ENCODE data around the gene TBCK. TPM values are rescaled to one million over a fixed set of nuclear protein-coding genes. Genes with fewer than 3 reads are reported as not detected.

TBCK gene
- polyA plus RNA-seq, 1 donor (not counting 4 experiments of a cell fraction or from before 2014, with no cell fraction given): 19.3 TPM

GRCh38 chr4:106303548-106304281, 12.3 kb downstream of the TBCK start:
- dilution Hi-C loops (cut with MboI; ENCODE audit: extremely low pct_ligation_motif_present, low sequenced_read_pairs): no loop called here
- no peaks in the 10 kb centered on the region for H3K36me3 ChIP-seq (ENCODE audit: control insufficient read depth in 2 of 2, extremely low read depth in 1 of 2, insufficient read depth in 2 of 2, low read length in 2 of 2)

GRCh38 chr4:106302062-106302438, 14.0 kb downstream of the TBCK start:
- dilution Hi-C loops (cut with MboI; ENCODE audit: extremely low pct_ligation_motif_present, low sequenced_read_pairs): no loop called here
- no peaks in the 10 kb centered on the region for H4K20me1 ChIP-seq (ENCODE audit: control insufficient read depth, extremely low read depth, insufficient read depth, low read length)
- H3K9me3 ChIP-seq (ENCODE audit: control insufficient read depth, low read depth, low read length): no peaks in the 10 kb centered on the region
- no peak overlapping the region for H3K9ac ChIP-seq (ENCODE audit: control insufficient read depth, extremely low read depth, insufficient read depth, low read length)
- no peaks in the 10 kb centered on the region for H3K9me1 ChIP-seq (ENCODE audit: control insufficient read depth, extremely low read depth, insufficient read depth, low read length)
- no peak overlapping the region for H2AFZ ChIP-seq (ENCODE audit: control insufficient read depth, low read length)
- H3K27me3 ChIP-seq (ENCODE audit: control insufficient read depth, extremely low read depth, insufficient read depth, low read length): no peaks in the 10 kb centered on the region
- H3K4me2 ChIP-seq (ENCODE audit: control insufficient read depth, extremely low read depth, insufficient read depth, low read depth, low read length): no peak overlapping the region
- H3K4me3 ChIP-seq (ENCODE audit: control insufficient read depth in 2 of 3, extremely low read depth in 1 of 3, insufficient read depth in 2 of 3, low read depth in 1 of 3, low read length in 3 of 3): no peak overlapping the region
- H3K36me3 ChIP-seq (ENCODE audit: control insufficient read depth in 2 of 2, extremely low read depth in 1 of 2, insufficient read depth in 2 of 2, low read length in 2 of 2): no peaks in the 10 kb centered on the region
- DNase-seq (ENCODE audit: low read depth, low spot score) (no peak), FAIRE-seq (no peak)
- TF ChIP-seq CTCF (optimal IDR thresholded peaks at IDR 0.05 in 1 of 3, IDR thresholded peaks at IDR 0.05 in 1 of 3, conservative IDR thresholded peaks at IDR 0.05 in 1 of 3; ENCODE audit: extremely low read depth in 1 of 3, insufficient read depth in 2 of 3, low read length in 3 of 3): no peak
- no peak for TF ChIP-seq EZH2 (IDR thresholded peaks at IDR 0.05; ENCODE audit: low read length)
- no peaks in the 10 kb centered on the region for H3K4me1 ChIP-seq (ENCODE audit: control insufficient read depth, extremely low read depth, insufficient read depth, low read length)
- no peak overlapping the region for H3K27ac ChIP-seq (ENCODE audit: control insufficient read depth, insufficient read depth, low read length)
- no peaks in the 10 kb centered on the region for H3K79me2 ChIP-seq (ENCODE audit: control insufficient read depth, insufficient read depth, low read length)

More at GRCh38 chr4:106303548-106304281, 12.3 kb downstream of the TBCK start:
- DNase-seq (ENCODE audit: low read depth, low spot score) (no peak), FAIRE-seq (no peak)
- Histone ChIP-seq H4K20me1 (ENCODE audit: control insufficient read depth, extremely low read depth, insufficient read depth, low read length) (no peaks in the 10 kb centered on the region), H2AFZ (ENCODE audit: control insufficient read depth, low read length) (no peak overlapping the region), H3K9me1 (ENCODE audit: control insufficient read depth, extremely low read depth, insufficient read depth, low read length) (no peaks in the 10 kb centered on the region), H3K79me2 (ENCODE audit: control insufficient read depth, insufficient read depth, low read length) (no peaks in the 10 kb centered on the region), H3K9ac (ENCODE audit: control insufficient read depth, extremely low read depth, insufficient read depth, low read length) (no peak overlapping the region), H3K4me1 (ENCODE audit: control insufficient read depth, extremely low read depth, insufficient read depth, low read length) (no peaks in the 10 kb centered on the region), H3K4me3 (ENCODE audit: control insufficient read depth in 2 of 3, extremely low read depth in 1 of 3, insufficient read depth in 2 of 3, low read depth in 1 of 3, low read length in 3 of 3) (no peak overlapping the region), H3K27me3 (ENCODE audit: control insufficient read depth, extremely low read depth, insufficient read depth, low read length) (no peaks in the 10 kb centered on the region), H3K9me3 (ENCODE audit: control insufficient read depth, low read depth, low read length) (no peaks in the 10 kb centered on the region), H3K4me2 (ENCODE audit: control insufficient read depth, extremely low read depth, insufficient read depth, low read depth, low read length) (no peak overlapping the region), H3K27ac (ENCODE audit: control insufficient read depth, insufficient read depth, low read length) (no peak overlapping the region)
- no peak for TF ChIP-seq EZH2 (IDR thresholded peaks at IDR 0.05; ENCODE audit: low read length)
